Measurements from ENCODE around the gene ZNHIT6. TPM values are rescaled to one million over a fixed set of nuclear protein-coding genes. Genes with fewer than 3 reads are reported as not detected.

The ZNHIT6 gene
- total and polyA plus RNA-seq, 10 of the 15 experiments (the other 5 are each of a cell fraction or from before 2014, with no cell fraction given) = 12.8 to 32.0 (median 18.8) TPM

DNA sequence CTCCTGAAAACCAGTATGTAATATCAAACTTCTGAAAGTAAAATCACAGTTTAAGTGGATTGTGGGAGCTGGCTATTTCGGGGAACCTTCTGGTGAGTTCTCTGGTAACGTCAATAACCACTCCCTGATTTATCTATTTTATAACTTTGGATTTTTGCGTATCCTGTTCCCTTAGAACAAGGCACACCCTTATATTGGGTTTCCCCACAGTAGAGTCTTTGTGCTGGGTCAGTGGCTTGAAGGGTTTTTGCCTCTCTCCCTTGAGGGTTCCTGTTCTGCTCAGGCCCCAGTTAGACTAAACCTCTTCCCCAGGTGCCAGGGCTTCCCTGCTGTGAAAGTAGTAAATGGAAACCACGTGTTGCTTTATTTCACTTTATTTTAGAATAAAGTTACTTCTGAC lies 106.3 kb downstream of the ZNHIT6 start:
- Histone ChIP-seq H3K4me2 (ENCODE audit: control insufficient read depth, insufficient read depth) (no peak overlapping the region), H4K20me1 (ENCODE audit: control insufficient read depth, insufficient read depth) (no peaks in the 10 kb centered on the region), H3K4me1 (ENCODE audit: control insufficient read depth, insufficient read depth, low read length) (no peaks in the 10 kb centered on the region), H3K27ac (ENCODE audit: control insufficient read depth, insufficient read depth) (no peak overlapping the region), H3K9me3 (replicated peaks; ENCODE audit: control insufficient read depth, insufficient read depth, low read length) (no peaks in the 10 kb centered on the region; the same call in 2 of the 3 replicates), H3K4me3 (no peak overlapping the region), H3K9ac (ENCODE audit: control insufficient read depth, insufficient read depth, low read length) (no peak overlapping the region), H2AFZ (ENCODE audit: control insufficient read depth, low read depth, low read length) (no peak overlapping the region), H3K27me3 (replicated peaks in 1 of 2; ENCODE audit: control insufficient read depth in 2 of 2, insufficient read depth in 2 of 2, low read length in 1 of 2) (no peaks in the 10 kb centered on the region), H3K79me2 (ENCODE audit: control insufficient read depth, insufficient read depth, low read length) (no peaks in the 10 kb centered on the region), H3K36me3 (ENCODE audit: control insufficient read depth in 2 of 2, insufficient read depth in 2 of 2, low read length in 1 of 2) (no peaks in the 10 kb centered on the region)
- TF ChIP-seq, protein P1, sequence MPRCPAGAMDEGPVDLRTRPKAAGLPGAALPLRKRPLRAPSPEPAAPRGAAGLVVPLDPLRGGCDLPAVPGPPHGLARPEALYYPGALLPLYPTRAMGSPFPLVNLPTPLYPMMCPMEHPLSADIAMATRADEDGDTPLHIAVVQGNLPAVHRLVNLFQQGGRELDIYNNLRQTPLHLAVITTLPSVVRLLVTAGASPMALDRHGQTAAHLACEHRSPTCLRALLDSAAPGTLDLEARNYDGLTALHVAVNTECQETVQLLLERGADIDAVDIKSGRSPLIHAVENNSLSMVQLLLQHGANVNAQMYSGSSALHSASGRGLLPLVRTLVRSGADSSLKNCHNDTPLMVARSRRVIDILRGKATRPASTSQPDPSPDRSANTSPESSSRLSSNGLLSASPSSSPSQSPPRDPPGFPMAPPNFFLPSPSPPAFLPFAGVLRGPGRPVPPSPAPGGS (IDR thresholded peaks at IDR 0.05; ENCODE audit: borderline replicate concordance, insufficient read depth, low read depth, low read length, poor library complexity, severe bottlenecking) = no peak
- TF ChIP-seq IKZF2 (IDR thresholded peaks at IDR 0.05) (no peak), ESRRA (IDR thresholded peaks at IDR 0.05; ENCODE audit: low read length) (no peak), SP1 (IDR thresholded peaks at IDR 0.05; ENCODE audit: low read depth, low read length) (no peak), CHD2 (IDR thresholded peaks at IDR 0.05; ENCODE audit: borderline replicate concordance, low read depth, low read length) (no peak), MEF2A (IDR thresholded peaks at IDR 0.05; ENCODE audit: insufficient read depth, low read depth, low read length) (no peak), RUNX3 (IDR thresholded peaks at IDR 0.05; ENCODE audit: low read length) (no peak), SIX5 (IDR thresholded peaks at IDR 0.05; ENCODE audit: low read depth, low read length, severe bottlenecking) (no peak), TCF3 (IDR thresholded peaks at IDR 0.05; ENCODE audit: borderline replicate concordance, insufficient read depth, low read depth, low read length) (no peak), BMI1 (IDR thresholded peaks at IDR 0.05; ENCODE audit: borderline replicate concordance) (no peak), PML (IDR thresholded peaks at IDR 0.05; ENCODE audit: low read length) (no peak), FOXM1 (IDR thresholded peaks at IDR 0.05; ENCODE audit: low read depth, low read length) (no peak)
- TF ChIP-seq, protein P2, sequence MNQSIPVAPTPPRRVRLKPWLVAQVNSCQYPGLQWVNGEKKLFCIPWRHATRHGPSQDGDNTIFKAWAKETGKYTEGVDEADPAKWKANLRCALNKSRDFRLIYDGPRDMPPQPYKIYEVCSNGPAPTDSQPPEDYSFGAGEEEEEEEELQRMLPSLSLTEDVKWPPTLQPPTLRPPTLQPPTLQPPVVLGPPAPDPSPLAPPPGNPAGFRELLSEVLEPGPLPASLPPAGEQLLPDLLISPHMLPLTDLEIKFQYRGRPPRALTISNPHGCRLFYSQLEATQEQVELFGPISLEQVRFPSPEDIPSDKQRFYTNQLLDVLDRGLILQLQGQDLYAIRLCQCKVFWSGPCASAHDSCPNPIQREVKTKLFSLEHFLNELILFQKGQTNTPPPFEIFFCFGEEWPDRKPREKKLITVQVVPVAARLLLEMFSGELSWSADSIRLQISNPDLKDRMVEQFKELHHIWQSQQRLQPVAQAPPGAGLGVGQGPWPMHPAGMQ (IDR thresholded peaks at IDR 0.05; ENCODE audit: borderline replicate concordance) = no peak
- TF ChIP-seq, protein P3, sequence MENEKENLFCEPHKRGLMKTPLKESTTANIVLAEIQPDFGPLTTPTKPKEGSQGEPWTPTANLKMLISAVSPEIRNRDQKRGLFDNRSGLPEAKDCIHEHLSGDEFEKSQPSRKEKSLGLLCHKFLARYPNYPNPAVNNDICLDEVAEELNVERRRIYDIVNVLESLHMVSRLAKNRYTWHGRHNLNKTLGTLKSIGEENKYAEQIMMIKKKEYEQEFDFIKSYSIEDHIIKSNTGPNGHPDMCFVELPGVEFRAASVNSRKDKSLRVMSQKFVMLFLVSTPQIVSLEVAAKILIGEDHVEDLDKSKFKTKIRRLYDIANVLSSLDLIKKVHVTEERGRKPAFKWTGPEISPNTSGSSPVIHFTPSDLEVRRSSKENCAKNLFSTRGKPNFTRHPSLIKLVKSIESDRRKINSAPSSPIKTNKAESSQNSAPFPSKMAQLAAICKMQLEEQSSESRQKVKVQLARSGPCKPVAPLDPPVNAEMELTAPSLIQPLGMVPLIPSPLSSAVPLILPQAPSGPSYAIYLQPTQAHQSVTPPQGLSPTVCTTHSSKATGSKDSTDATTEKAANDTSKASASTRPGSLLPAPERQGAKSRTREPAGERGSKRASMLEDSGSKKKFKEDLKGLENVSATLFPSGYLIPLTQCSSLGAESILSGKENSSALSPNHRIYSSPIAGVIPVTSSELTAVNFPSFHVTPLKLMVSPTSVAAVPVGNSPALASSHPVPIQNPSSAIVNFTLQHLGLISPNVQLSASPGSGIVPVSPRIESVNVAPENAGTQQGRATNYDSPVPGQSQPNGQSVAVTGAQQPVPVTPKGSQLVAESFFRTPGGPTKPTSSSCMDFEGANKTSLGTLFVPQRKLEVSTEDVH (IDR thresholded peaks at IDR 0.05; ENCODE audit: low read depth, partially characterized antibody) = no peak
- TF ChIP-seq, protein P4, sequence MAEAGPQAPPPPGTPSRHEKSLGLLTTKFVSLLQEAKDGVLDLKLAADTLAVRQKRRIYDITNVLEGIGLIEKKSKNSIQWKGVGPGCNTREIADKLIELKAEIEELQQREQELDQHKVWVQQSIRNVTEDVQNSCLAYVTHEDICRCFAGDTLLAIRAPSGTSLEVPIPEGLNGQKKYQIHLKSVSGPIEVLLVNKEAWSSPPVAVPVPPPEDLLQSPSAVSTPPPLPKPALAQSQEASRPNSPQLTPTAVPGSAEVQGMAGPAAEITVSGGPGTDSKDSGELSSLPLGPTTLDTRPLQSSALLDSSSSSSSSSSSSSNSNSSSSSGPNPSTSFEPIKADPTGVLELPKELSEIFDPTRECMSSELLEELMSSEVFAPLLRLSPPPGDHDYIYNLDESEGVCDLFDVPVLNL (IDR thresholded peaks at IDR 0.05; ENCODE audit: low read depth, low read length) = no peak
- WGBS (ENCODE audit: insufficient coverage, insufficient replicate concordance, low lambda C conversion rate, missing lambda C conversion rate) = 25% methylated on average over 4 of the region's 4 CpGs
- in situ Hi-C loops (cut with MboI) (no loop called here), intact Hi-C loops (cut with micrococcal nuclease; ENCODE audit: unreplicated experiment) (no loop called here)
- ChIA-PET POLR2A (no interaction called here), RAD21 (ENCODE audit: unreplicated experiment) (no interaction called here), CTCF (no interaction called here), SMC1A (ENCODE audit: uncharacterized antibody, unreplicated experiment) (no interaction called here)
- no peak for FAIRE-seq
- no peak for DNase-seq (ENCODE audit: low read depth, low spot score)
- no peak for ATAC-seq
- no TSS peak for BruUV-seq (replicated peaks)

Data from GM12878 (cell line).